ENCODE measurements around the gene AMMECR1. TPM values are rescaled to one million over a fixed set of nuclear protein-coding genes. Genes with fewer than 3 reads are reported as not detected.

Gene AMMECR1
- total RNA-seq, 2 donors from 2014 or later = 3.7 to 4.8 TPM

DNA sequence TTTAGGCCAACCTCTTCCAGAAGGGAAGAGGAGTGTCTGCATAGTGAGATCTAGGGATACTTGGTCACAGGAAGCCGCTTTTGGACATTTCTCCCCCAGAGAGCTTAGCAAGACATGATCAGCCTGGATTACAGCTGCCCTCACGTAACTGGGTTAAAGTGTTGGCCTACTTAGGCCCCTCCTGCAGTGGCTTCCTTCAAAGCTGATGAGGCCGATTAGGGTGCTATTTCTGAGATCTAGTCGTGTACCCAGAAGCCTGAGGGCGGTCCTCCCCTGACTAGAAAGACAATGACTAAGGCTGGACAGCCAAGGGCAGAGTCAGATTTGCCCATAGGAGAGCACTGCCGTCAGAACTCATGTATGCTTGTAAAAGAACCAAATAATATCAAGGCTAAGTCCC lies 135.0 kb downstream of the AMMECR1 start:
- H3K27ac ChIP-seq = no peak overlapping the region
- intact Hi-C loops (cut with DNase I) = no loop called here
- H3K4me1 ChIP-seq (replicated peaks) = no peaks in the 10 kb centered on the region
- H3K27me3 ChIP-seq (replicated peaks; ENCODE audit: insufficient read depth) = no peaks in the 10 kb centered on the region
- TF ChIP-seq POLR2A (IDR thresholded peaks at IDR 0.05) (no peak), POLR2AphosphoS5 (IDR thresholded peaks at IDR 0.05) (no peak)
- TF ChIP-seq, protein P1, sequence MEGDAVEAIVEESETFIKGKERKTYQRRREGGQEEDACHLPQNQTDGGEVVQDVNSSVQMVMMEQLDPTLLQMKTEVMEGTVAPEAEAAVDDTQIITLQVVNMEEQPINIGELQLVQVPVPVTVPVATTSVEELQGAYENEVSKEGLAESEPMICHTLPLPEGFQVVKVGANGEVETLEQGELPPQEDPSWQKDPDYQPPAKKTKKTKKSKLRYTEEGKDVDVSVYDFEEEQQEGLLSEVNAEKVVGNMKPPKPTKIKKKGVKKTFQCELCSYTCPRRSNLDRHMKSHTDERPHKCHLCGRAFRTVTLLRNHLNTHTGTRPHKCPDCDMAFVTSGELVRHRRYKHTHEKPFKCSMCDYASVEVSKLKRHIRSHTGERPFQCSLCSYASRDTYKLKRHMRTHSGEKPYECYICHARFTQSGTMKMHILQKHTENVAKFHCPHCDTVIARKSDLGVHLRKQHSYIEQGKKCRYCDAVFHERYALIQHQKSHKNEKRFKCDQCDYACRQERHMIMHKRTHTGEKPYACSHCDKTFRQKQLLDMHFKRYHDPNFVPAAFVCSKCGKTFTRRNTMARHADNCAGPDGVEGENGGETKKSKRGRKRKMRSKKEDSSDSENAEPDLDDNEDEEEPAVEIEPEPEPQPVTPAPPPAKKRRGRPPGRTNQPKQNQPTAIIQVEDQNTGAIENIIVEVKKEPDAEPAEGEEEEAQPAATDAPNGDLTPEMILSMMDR (IDR thresholded peaks at IDR 0.05) = no peak
- no peak overlapping the region for H3K4me3 ChIP-seq
- DNase-seq (ENCODE audit: low spot score) = no peak
- H3K9me3 ChIP-seq = no peaks in the 10 kb centered on the region
- 83% methylated on average over 6 of the region's 6 CpGs for WGBS
- no peaks in the 10 kb centered on the region for H3K36me3 ChIP-seq

DNA sequence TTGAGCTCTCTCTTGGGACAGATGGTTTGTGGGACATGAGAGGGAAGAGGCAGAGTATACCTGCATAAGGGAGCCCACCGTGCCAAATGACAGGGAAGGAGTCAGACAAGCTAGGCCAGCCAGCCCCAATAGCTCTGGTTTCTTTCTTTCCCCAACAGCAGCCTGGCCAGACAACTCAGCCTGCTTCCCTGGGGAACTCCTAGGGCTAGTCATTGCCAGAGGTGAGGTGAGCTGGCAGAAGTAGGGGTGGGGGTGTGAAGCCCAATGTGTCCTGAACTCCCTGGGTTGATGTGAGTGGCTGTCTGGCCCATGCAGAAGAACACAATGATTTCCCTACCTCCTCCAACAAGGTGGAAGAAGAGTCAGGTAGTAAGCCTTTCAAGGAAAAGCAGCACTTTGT lies 135.5 kb downstream of the AMMECR1 start:
- WGBS = 67% methylated on average over 1 of the region's 1 CpG
- H3K27me3 ChIP-seq (replicated peaks; ENCODE audit: insufficient read depth) = no peaks in the 10 kb centered on the region

DNA sequence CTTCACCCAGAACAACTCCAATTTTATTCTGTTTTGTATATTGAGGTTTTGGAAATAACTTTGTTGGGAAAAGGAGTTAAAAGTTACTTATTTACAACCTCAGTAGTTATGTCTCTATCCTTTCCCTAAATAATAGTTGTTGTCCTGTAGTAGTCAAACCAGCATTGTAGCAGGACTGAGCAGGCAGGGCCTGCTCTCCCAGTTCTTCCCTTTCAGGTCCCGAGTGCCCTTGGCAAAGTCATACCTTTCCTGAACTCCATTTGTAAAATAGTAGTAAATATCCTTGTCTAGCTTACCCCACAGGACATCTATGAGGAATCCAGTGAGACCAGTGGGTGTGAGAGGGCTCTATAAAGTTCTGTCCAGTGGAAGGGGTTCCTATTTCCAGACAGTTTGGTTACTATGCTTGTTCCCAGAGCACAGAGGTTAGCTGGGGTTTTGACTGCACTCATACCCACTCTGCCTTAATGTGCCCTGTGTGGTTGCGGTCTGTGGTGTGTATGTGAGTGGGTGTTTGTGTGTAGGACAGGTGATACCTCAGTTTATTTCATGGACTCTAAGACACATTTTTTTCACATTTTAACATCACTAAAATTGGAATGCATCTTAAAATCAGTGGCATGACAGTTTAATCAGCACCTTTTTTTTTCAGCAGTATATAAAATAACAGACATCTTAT lies 136.3 kb downstream of the AMMECR1 start:
- DNase-seq (ENCODE audit: low spot score) = peak; percentile 14
- H3K4me3 ChIP-seq = no peak overlapping the region
- no peak for TF ChIP-seq POLR2A (IDR thresholded peaks at IDR 0.05)
- peak; percentile 26 for TF ChIP-seq POLR2AphosphoS5 (IDR thresholded peaks at IDR 0.05)
- WGBS = 58% methylated on average over 2 of the region's 2 CpGs
- intact Hi-C loops (cut with DNase I) = no loop called here
- H3K4me1 ChIP-seq (replicated peaks) = no peaks in the 10 kb centered on the region
- H3K27ac ChIP-seq = no peak overlapping the region
- H3K27me3 ChIP-seq (replicated peaks; ENCODE audit: insufficient read depth) = no peaks in the 10 kb centered on the region
- H3K36me3 ChIP-seq = no peaks in the 10 kb centered on the region
- H3K9me3 ChIP-seq = no peaks in the 10 kb centered on the region

More for the DNA sequence above, 135.5 kb downstream of the AMMECR1 start:
- Histone ChIP-seq H3K9me3 (no peaks in the 10 kb centered on the region), H3K4me3 (no peak overlapping the region), H3K4me1 (replicated peaks) (no peaks in the 10 kb centered on the region), H3K36me3 (no peaks in the 10 kb centered on the region), H3K27ac (no peak overlapping the region)
- TF ChIP-seq POLR2A (IDR thresholded peaks at IDR 0.05) (no peak), POLR2AphosphoS5 (IDR thresholded peaks at IDR 0.05) (no peak)
- TF ChIP-seq, protein P1 (IDR thresholded peaks at IDR 0.05) = no peak
- DNase-seq (ENCODE audit: low spot score) = no peak
- intact Hi-C loops (cut with DNase I) = no loop called here

DNA sequence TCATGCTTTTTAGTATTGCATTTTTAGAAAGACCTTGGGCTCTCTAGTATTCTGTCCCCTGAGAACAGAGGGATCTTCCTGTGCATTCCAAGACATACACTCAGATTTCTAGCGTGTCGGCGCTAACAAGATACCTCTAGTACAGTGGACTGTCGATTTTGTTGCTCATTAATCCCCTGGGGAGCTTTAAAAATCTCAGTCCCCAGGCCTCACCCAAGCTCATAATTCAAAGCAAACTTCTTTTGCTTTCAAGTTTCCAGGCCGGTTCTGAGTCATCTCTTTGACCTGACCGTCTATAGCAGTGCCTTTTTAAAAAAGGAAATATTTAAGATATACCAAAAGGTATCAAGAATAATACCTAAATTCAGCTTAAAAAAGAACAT lies 137.0 kb downstream of the AMMECR1 start:
- no peak overlapping the region for H3K4me3 ChIP-seq
- no peaks in the 10 kb centered on the region for H3K4me1 ChIP-seq (replicated peaks)
- 20% methylated on average over 6 of the region's 6 CpGs for WGBS
- TF ChIP-seq POLR2A (IDR thresholded peaks at IDR 0.05) (no peak), POLR2AphosphoS5 (IDR thresholded peaks at IDR 0.05) (no peak)
- TF ChIP-seq, protein P1 (IDR thresholded peaks at IDR 0.05) = no peak
- no peaks in the 10 kb centered on the region for H3K27me3 ChIP-seq (replicated peaks; ENCODE audit: insufficient read depth)
- no peaks in the 10 kb centered on the region for H3K9me3 ChIP-seq
- H3K27ac ChIP-seq = no peak overlapping the region
- no peak for DNase-seq (ENCODE audit: low spot score)
- intact Hi-C loops (cut with DNase I) = no loop called here
- no peaks in the 10 kb centered on the region for H3K36me3 ChIP-seq

DNA sequence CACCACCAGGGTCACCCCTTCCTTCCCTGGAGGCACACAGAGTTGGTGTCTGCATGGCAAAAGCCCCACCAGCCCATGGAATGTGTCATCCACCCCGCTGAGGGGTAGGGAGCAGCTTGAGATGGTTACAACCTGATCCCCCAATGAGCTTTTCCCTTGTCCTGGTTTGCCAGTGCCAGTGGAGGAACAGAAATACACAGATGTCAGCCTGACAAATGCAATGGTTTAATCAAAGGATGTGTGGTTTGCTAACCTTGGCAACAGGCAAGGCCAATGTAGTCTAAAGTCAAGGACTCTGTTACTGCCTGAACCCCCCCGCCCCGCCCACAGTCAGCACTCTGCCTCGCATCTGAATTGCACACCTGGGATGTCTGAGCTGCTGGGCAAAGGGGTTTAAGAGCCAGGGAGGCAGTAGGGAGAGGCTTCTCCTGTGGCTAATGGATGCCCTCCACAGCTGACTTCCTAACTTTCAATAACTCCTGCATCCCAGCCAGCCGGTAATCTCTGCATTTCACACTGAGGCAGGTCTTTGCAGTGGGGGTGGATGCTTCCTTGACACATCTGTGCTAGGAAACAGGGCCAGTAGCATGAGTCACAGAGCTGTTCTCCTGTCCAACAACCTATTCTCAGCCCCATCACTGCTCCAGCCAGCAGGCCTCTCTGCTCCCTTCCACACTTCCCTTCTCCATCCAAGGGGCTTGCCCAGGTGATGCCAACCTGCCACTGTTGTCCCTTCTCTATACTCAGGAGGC lies 137.5 kb downstream of the AMMECR1 start:
- TF ChIP-seq, protein P1 (IDR thresholded peaks at IDR 0.05) = no peak
- no peak for TF ChIP-seq POLR2AphosphoS5 (IDR thresholded peaks at IDR 0.05)
- TF ChIP-seq POLR2A (IDR thresholded peaks at IDR 0.05) = no peak
- no peak overlapping the region for H3K4me3 ChIP-seq
- no peaks in the 10 kb centered on the region for H3K9me3 ChIP-seq
- intact Hi-C loops (cut with DNase I) = no loop called here
- WGBS = 77% methylated on average over 5 of the region's 5 CpGs
- H3K4me1 ChIP-seq (replicated peaks) = no peaks in the 10 kb centered on the region
- H3K27me3 ChIP-seq (replicated peaks; ENCODE audit: insufficient read depth) = no peaks in the 10 kb centered on the region
- DNase-seq (ENCODE audit: low spot score) = no peak
- H3K36me3 ChIP-seq = no peaks in the 10 kb centered on the region
- no peak overlapping the region for H3K27ac ChIP-seq

Data from prostate gland (tissue), 2 donors.